A673 (cell line): ENCODE results near the gene MYH15. TPM values are rescaled to one million over a fixed set of nuclear protein-coding genes. Genes with fewer than 3 reads are reported as not detected.

Experiments used
- BruUV-seq: library from RNA; stranded (reverse); fragments of 400-500 nt; replicated peaks from 2 replicates; lab custom pipeline; 2021; lab: Mats Ljungman, UMichigan
- CTCF ChIA-PET: fragments of 300-600 bp; sonication (Branson Sonifier 250); formaldehyde crosslinking; loops from one replicate; lab custom pipeline; 2022; ENCODE audit warnings: antibody characterized with exemption; lab: Charles Lee
- POLR2A ChIA-PET: fragments of 300-600 bp; sonication (Branson Sonifier 250); formaldehyde crosslinking; loops from one replicate; lab custom pipeline; 2022; ENCODE audit warnings: antibody characterized with exemption; ENCODE audit not compliant: low non-redundant PET; lab: Charles Lee
- DNase-seq: peaks from one replicate; pipeline ENCODE4 v3.0.0-alpha.2; 2015; ENCODE audit warnings: low spot score
- H3K27ac ChIP-seq: fragments of 200-600 bp; sonication (generic); 2 replicates; pipeline ENCODE4 v1.5.1; 2016; ENCODE audit warnings: mixed run types, low read depth, mild to moderate bottlenecking, mixed read lengths, antibody characterized with exemption, low read length; ENCODE audit not compliant: poor library complexity, severe bottlenecking
- H3K27me3 ChIP-seq: fragments of 200-600 bp; sonication (generic); replicated peaks from 2 replicates; pipeline ENCODE4 v1.6.1; 2017; ENCODE audit warnings: mixed run types, low read depth, mild to moderate bottlenecking, mixed read lengths, antibody characterized with exemption, low read length; ENCODE audit not compliant: insufficient read depth, poor library complexity
- H3K36me3 ChIP-seq: fragments of 200-600 bp; sonication (generic); 2 replicates; pipeline ENCODE4 v1.6.1; 2016; ENCODE audit warnings: mixed run types, mild to moderate bottlenecking, mixed read lengths, antibody characterized with exemption, low read length; ENCODE audit not compliant: insufficient read depth, poor library complexity, severe bottlenecking
- H3K4me1 ChIP-seq: fragments of 200-600 bp; sonication (generic); 2 replicates; pipeline ENCODE4 v1.6.1; 2017; ENCODE audit warnings: mixed run types, mild to moderate bottlenecking, mixed read lengths, antibody characterized with exemption, low read length; ENCODE audit not compliant: insufficient read depth, poor library complexity, severe bottlenecking
- H3K4me3 ChIP-seq: fragments of 200-600 bp; sonication (generic); 2 replicates; pipeline ENCODE4 v1.5.1; 2016; ENCODE audit warnings: low read depth, mixed run types, mild to moderate bottlenecking, mixed read lengths, low read length; ENCODE audit not compliant: poor library complexity, severe bottlenecking
- H3K9me3 ChIP-seq: fragments of 200-600 bp; sonication (generic); 2 replicates; pipeline ENCODE4 v1.6.1; 2016; ENCODE audit warnings: mixed run types, low read depth, mild to moderate bottlenecking, mixed read lengths, antibody characterized with exemption, low read length; ENCODE audit not compliant: poor library complexity, severe bottlenecking
- EZH2 ChIP-seq: fragments of 200-600 bp; sonication (generic); IDR thresholded peaks from 2 replicates; pipeline ENCODE4 v1.6.1; 2017; ENCODE audit warnings: borderline replicate concordance, low read depth, mild to moderate bottlenecking, mixed read lengths, antibody characterized with exemption, low read length; ENCODE audit not compliant: poor library complexity, severe bottlenecking
- intact Hi-C: fragments of 100-400 bp; cut with micrococcal nuclease; formaldehyde crosslinking; loops from one replicate; pipeline ENCODE4 v1.10.0; 2022; ENCODE audit not compliant: unreplicated experiment
- total RNA-seq: library from RNA; stranded (reverse); gene quantifications from 2 replicates; pipeline ENCODE4 v1.2.3, GENCODE V29; 2021
- TF ChIP-seq, protein P1 (sequence below): fragments of 300-800, 200-600 bp; sonication (generic); conservative IDR thresholded peaks from 2 replicates; pipeline ENCODE4 v1.5.1; 2017; ENCODE audit warnings: low read depth, mild to moderate bottlenecking, antibody characterized with exemption, low read length, moderate library complexity, mixed read lengths

MYH15 gene
- total RNA-seq, 1 experiment from 2014 or later: 1.2 TPM

DNA sequence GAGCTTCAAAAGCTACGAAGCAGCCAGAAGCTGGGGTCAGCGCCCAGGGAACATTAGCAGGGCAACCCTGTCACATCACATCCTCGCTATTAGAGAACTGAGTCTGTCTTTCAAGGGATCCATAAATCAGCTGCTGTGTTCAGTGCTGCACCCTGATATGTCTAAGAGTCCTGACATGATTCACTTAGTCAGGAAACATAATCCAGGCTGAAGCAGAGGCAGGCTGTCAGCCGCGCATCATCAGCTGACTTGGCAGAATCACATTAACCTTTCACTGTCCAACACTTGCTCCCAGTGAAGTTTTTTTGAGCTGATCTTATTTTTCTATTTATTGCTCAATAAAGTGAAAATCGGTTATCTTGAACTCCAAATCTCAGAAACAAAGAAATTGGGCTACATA is 23.5 kb downstream of the MYH15 start:
- no peaks in the 10 kb centered on the region for H3K36me3 ChIP-seq
- TF ChIP-seq, protein P1, sequence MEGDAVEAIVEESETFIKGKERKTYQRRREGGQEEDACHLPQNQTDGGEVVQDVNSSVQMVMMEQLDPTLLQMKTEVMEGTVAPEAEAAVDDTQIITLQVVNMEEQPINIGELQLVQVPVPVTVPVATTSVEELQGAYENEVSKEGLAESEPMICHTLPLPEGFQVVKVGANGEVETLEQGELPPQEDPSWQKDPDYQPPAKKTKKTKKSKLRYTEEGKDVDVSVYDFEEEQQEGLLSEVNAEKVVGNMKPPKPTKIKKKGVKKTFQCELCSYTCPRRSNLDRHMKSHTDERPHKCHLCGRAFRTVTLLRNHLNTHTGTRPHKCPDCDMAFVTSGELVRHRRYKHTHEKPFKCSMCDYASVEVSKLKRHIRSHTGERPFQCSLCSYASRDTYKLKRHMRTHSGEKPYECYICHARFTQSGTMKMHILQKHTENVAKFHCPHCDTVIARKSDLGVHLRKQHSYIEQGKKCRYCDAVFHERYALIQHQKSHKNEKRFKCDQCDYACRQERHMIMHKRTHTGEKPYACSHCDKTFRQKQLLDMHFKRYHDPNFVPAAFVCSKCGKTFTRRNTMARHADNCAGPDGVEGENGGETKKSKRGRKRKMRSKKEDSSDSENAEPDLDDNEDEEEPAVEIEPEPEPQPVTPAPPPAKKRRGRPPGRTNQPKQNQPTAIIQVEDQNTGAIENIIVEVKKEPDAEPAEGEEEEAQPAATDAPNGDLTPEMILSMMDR: no peak
- no peak for TF ChIP-seq EZH2
- no peak overlapping the region for H3K4me3 ChIP-seq
- peaks cover 16% of the 10 kb centered on the region for H3K4me1 ChIP-seq
- no peak overlapping the region for H3K27ac ChIP-seq
- no peaks in the 10 kb centered on the region for H3K9me3 ChIP-seq
- ChIA-PET CTCF (interaction anchor here (0.8 kb wide), 1 partner anchor 428 kb away, joined by 4 read pairs; no protein-coding TSS in a partner anchor), POLR2A (interaction anchor here (0.6 kb wide), 1 partner anchor 295 kb away, joined by 12 read pairs; no protein-coding TSS in a partner anchor)
- no TSS peak for BruUV-seq
- H3K27me3 ChIP-seq: no peaks in the 10 kb centered on the region
- intact Hi-C loops: no loop called here
- peak; percentile 57 for DNase-seq

- no TSS peak for BruUV-seq
- intact Hi-C loops: no loop called here
These were observed 24.1 kb downstream of the MYH15 start for GRCh38 chr3:108486338-108486737.

DNA sequence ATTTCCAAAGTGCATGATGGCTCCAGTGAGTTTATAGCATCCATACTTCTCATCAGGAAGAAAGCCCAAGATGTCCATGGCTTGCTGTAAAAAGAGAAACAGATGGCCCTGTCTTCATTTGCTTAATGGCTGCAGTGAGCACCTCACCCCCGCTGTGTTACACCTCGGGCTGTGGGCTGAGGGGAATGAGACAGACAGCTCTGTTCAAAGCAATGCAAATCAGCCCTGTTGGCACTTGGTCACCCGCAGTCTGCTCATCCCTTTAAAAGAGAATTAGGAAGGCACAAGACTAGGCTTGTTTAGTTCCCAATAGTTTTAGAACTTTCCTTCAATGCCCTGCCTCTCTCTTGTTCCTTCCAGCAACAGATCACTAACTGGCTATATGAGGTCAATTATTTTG is 25.2 kb downstream of the MYH15 start:
- no peak for TF ChIP-seq EZH2
- TF ChIP-seq, protein P1: no peak
- POLR2A ChIA-PET: no interaction called here

More at GRCh38 chr3:108486338-108486737, 24.1 kb downstream of the MYH15 start:
- Histone ChIP-seq H3K9me3 (no peaks in the 10 kb centered on the region), H3K4me3 (no peak overlapping the region), H3K27ac (no peak overlapping the region), H3K4me1 (peaks cover 16% of the 10 kb centered on the region), H3K27me3 (no peaks in the 10 kb centered on the region), H3K36me3 (no peaks in the 10 kb centered on the region)
- ChIA-PET POLR2A (interaction anchor here (0.6 kb wide), 1 partner anchor 295 kb away, joined by 12 read pairs; no protein-coding TSS in a partner anchor), CTCF (no interaction called here)
- TF ChIP-seq, protein P1: no peak
- TF ChIP-seq EZH2: no peak
- DNase-seq: no peak

More for the DNA sequence above, 25.2 kb downstream of the MYH15 start:
- H3K27me3 ChIP-seq: no peaks in the 10 kb centered on the region
- peak; percentile 19 for DNase-seq
- BruUV-seq: no TSS peak
- no peak overlapping the region for H3K27ac ChIP-seq
- H3K4me1 ChIP-seq: peaks cover 16% of the 10 kb centered on the region
- H3K4me3 ChIP-seq: no peak overlapping the region
- no peaks in the 10 kb centered on the region for H3K9me3 ChIP-seq
- intact Hi-C loops: no loop called here
- no peaks in the 10 kb centered on the region for H3K36me3 ChIP-seq
- CTCF ChIA-PET: no interaction called here
